GF-D8 (cell line): ENCODE data around the gene STUM.

Source experiments
- DNase-seq: peaks from one replicate; lab custom pipeline; 2025; lab: John Stamatoyannopoulos, UW

STUM gene

DNA sequence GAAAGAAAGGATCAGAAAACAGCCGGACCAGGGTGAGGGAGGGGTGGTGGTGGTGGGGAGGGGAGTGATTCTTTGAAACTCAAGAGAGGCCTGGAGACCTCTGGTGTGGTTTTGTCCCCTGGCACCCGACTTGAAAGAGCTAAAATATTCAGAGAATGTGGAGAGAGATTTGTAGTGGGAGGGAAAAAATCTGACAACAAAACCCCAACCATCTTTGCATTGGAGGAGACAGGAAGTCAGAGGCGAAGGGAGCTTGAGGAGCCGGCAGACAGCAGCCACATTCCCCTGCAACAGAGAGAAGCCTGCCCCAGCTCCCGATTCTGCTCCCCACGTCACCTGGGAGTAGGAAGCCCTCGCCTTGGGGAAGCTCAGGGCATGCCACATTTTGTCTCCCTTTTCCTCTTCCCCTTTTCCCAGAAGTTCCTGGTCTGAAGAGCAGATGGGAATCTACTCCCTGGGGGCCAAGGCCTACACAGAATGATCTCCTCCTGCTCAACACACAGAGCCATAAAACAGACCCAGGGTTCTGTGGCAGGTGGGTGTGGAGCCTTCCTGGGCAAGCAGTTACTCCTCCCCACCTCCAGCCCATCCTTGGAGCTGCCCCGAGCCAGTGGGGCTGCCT, 105.6 kb downstream of the STUM start:
- DNase-seq: no peak

DNA sequence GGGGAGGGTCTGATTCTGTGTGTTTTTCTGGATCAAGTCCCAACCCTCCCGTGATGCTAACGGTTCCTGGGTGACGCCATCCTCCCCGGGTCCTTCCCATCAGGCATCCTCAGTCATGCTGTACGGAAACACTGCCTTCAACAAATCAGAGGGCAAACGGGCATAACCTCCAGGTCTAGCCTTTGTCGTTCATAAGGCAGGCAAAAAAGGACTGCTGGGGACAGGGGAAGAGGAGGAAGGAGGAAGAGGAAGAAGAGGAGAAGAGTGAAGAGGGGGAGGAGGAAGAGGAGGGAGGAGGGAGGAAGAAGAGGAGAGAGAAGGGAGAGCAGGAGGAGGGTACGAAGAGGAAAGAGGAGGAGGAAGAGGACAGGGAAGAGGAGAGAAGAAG, 106.1 kb downstream of the STUM start:
- no peak for DNase-seq

DNA sequence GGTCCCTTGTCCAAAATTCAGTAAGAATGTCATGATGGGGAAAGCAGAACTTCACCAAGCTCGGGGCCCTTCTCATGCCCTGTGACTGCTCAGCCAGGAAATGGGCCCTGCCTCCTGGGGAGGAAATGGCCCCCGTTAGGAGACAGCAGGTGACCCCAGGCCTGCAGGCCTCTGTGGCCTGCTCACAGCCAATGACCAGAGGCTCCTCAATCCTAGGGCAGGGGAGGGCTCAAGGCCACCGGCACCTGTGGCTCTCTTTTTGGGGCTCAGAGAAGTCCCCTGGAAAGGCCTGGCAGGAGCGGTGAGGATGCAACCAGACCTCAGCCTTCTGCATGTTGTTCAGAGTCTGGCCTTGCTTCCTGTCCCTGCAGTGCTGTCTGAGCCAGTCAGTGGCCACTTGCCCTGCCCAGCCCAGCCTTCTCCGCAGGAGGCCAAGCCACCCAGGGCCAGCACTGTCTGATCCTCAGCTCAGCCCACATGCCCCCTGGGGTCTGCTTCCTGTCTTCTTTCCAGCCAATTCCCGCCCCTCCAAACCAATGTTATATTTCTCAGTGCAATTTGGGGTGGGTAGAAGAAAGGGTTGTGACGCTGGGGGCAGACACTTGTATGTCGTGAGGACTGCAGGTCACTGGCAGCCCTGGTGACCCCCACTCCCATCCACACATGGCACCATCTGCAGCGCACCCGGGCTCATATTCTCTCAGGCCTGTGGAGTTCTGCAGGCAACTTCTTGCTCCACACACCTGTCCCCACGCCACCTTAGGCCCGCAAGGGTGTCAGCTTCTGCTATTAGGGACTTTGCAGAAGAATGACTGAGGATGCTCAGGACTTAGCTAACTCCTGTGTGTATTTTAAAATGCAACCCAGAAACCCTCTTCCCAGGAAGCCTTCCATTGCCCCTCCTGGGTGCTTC, 106.9 kb downstream of the STUM start:
- peak; percentile 13 for DNase-seq

DNA sequence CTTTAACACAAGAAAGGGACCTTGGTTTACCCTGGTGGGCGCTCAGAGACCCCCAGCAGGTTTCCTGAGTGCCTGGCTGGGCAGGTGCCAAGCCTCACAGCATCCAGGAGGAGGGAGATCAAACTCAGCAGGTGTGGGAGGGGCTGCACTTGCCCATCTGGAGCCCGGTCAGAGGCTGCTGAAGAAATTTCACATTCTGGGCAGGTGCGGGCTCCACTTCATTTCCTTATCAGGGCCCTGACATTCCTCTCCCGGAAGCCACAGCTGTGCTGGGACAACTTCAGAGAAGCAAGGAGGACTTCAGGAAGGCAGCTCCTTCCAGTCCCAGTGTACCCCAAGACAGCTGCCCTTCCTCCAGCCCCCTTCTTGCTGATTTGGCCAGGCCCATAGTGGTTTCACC, 107.6 kb downstream of the STUM start:
- DNase-seq: peak; percentile 47

DNA sequence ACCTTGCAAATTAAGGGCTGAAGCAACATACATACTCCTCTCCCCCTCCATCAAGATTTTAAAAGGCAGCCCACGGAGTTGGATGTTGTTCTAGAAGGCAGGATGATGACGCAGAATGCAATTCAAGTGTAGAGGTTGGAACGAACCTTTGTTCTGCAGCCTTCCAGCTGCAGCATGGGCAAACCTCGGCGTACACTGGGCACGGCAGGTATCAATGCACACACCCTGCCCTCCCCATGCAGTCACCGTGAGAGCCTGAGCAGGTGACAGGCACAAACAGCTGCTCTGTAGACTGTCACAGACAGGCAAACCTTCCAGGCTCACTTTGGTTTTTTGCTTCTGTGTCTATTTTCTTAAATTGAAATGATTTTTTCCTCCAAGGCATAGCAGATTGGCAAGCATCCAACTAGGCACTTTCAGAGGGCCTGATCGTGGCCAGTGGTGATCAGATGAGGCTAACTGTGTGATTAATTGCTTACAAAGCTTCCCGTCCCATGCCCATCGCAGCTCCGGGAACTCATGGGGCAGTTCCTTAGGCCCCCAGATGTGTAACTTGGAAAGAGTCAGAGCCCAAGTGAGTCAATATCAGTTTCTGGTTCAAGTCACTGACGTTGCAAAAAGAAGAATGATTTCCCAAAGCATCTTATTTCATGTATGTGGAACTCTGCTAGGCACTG, 108.2 kb downstream of the STUM start:
- DNase-seq: no peak

DNA sequence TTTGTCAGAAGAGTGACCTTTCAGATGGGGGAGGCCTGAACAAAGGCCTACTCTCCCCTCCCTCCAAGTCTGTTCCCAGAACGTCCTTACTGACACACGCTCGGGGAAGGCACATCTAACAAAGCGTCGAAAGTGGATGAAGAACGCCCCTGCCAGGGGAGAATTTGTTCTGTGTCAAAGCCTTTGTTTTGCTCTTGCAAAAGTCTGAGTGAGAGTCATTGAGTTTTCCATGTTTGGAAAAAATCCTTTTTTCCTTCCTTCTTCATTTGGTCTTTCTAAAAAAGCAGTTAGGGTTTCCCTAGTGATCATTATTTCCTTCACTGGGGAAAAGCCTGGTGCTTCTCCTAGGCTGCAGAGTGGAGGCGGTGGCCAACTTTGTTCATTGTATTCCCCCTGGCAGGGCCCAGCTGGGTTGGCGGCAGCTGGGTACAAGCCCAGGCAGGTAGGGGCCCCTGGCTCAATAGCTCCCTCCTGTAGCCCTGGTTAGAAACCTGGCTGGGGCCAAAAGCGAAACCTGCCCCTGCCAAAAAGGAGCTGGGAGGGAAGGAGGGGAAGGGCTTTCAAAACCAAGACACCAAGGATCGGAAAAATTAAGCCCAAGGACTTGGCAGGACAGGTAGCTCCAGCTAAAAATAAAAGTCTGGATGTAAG, 109.5 kb downstream of the STUM start:
- DNase-seq: no peak

DNA sequence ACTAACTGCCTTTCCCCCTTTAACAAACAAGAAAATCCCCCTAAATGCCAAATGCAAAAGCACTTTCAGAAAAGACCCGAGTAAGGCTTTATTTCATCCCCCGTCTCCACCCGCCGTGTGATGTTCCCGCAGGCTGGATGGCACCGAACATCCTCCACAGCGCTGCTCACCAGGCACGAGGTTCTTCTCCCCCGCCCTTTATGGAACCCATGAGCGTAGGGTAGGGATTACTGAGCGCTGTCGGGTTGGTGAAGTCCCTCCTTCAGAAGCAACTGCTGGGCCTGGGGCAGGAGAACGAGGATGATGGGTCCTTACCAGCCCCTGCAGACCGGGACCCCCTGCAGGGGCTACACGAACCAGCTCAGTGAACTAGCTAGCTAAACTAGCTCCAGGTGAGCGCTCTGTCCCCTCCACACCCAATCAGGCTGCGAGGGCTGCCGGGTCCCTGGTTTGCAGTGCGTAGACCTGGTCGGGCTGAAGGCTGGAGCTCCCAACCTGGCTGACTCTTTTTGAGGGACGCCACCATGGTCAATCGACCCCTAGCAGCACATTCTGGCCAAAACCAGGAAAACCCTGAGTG, 110.1 kb downstream of the STUM start:
- no peak for DNase-seq
